GM19193 (cell line): ENCODE measurements around the gene LMO2.
A peak's percentile ranks its signal among the peaks of the same experiment; 100 is the strongest.

Source experiments
- POLR2A ChIP-seq: IDR thresholded peaks from 4 replicates; pipeline ENCODE4 v1.6.1; 2011; ENCODE audit not compliant: insufficient read depth, insufficient read length; ENCODE audit errors: extremely low read depth

LMO2 gene

DNA sequence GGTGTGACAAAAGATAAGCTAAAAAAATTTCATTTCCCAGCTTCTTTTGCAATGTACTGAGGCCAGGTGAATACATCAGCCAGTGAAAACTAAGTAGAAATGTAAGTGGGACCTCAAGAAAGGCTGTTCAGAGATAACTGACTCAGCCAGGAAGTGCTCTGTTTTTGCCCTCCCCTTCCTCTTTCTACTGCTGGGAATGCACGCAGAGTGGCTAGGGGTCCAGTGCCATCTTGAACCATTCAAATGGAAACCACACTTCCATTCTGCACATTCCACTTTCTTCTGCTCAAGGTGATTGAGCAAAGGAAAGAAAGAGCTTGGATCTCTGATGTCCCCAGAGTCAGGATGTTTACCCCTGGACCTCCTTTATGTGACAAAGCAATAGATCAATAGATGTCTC is 27.8 kb upstream of the LMO2 start:
- TF ChIP-seq POLR2A: no peak

GRCh38 chr11:33916736-33917135 is 24.9 kb upstream of the LMO2 start:
- no peak for TF ChIP-seq POLR2A

GRCh38 chr11:33915526-33915925 is 23.6 kb upstream of the LMO2 start:
- TF ChIP-seq POLR2A: no peak

DNA sequence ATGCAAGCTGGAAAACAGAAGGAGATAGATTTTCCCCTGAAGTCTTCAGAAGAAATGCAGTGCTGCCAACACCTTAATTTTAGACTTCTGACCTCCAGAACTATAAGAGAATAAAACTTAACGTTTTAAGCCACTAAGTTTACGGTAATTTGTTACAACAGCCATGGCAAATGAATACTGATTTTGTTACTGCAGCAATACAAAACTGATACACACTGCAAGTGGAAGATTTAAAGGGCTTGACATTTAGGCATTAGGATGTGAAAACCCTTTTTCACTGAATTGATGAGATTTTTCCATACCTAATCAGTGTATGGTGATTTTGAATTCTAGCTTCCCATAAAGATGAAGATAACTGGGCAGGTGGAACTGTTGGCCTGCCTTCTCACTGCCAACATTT is 22.1 kb upstream of the LMO2 start:
- TF ChIP-seq POLR2A: no peak

DNA sequence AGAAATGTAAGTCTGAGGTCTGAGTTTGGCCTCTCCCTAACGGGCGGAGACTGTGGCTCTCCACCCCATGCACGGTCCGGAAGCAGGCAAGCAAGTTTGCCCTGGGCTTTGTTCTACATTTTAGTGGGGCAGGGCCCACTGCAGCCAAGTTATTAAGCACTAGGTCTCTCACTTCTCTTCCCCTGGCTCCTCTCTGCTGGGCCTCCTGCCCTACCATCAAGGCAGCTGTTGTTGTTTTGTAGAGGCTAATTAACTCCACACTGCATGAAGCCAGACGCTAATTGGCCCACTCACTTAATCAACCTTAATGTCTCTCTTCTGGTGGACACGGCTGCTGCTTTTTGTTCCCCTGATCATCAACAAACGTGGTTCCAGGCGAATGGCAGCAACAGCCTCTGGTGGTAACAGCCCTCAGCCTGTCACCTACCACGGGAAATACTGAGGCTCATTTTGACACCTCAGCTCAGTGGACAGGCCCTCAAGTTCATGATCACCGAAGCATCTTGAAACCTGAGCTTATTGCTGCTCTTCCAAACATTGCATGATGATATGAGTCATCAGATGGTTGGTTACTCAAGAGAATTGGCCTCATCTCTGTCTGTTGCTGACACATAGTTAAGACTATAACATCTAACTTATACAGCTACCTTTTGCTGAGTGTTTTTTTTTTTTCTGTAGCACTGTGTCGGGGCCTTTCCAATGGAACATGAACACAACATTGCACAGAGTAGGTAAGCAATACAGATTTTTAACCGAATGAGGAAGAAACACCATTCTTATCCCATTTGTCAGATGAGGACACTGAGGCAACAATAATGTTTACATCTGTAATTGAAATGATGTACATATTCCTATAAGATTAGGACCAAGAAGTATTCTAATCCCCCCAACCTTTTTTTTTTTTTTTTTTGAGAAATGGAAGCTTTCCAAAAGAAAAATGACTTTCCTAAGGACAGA is 20.8 kb upstream of the LMO2 start:
- peak; percentile 56 for TF ChIP-seq POLR2A

- TF ChIP-seq POLR2A: no peak
These were observed 19.1 kb upstream of the LMO2 start for GRCh38 chr11:33910958-33911339.

DNA sequence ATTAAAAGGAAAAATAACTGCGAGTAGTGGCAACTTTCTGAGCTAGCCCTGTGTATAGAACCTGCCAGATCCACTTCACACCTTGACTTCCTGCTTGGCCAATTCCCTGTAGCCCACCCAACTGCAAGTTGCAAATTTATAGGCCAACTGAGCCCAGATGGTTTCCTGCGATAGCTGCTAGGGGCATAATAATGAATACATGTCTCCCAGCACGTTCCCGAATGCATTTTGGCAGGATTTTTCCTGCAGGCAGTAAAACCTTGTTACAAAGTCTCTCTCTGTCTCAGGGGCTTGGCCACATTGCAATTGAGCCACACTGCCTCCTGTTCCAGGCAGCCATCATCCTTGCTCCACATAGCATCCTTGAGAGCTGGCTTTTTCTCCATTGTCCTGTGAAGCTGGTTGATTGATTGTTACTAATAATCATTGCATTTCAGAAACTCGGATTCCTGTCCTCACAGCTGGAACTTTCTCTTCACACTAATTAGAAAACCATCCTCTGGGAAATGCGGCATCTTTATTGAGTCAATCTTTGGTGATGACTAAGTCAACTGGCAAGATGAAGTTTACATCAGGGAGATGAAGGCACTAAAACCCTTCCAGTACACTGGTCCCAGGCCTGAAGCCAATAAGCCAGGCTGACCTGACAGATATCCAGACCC is 18.6 kb upstream of the LMO2 start:
- no peak for TF ChIP-seq POLR2A

DNA sequence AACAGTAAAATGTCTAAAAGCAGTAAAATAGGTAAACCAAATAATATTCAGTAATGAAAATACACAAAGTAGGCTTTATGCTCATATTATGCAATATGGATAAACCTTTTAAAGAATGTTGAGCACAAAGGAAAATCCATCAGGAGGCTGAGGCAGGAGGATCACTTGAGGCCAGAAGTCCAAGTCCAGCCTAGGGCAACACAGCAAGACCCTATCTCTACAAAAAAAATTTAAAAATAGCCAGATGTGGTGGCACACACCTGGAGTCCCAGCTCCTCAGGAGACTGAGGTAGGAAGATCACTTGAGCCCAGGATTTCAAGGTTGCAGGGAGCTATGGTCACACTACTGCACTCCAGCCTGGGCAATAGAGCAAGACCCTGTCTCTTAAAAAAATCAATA is 17.7 kb upstream of the LMO2 start:
- TF ChIP-seq POLR2A: no peak

DNA sequence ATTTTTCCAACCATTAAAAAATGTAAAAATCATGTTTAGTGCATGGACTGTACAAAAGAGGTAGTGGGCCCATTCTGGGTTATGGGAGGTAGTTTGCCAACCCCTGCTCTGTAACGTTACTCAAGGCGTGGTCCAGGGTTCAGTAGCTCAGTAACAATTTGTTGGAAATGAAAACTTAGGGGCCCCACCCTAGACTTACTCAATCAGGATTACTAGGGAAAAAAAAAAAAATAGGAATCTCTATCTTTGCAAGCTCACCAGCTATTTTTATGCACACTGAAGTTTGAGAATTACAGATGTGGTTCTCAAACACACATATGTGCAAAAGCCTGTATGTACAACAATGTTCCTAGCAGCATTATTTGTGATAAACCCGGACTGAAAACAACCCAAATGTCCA is 17.3 kb upstream of the LMO2 start:
- TF ChIP-seq POLR2A: no peak

- no peak for TF ChIP-seq POLR2A
These were observed 15.5 kb upstream of the LMO2 start for GRCh38 chr11:33907421-33907820.

DNA sequence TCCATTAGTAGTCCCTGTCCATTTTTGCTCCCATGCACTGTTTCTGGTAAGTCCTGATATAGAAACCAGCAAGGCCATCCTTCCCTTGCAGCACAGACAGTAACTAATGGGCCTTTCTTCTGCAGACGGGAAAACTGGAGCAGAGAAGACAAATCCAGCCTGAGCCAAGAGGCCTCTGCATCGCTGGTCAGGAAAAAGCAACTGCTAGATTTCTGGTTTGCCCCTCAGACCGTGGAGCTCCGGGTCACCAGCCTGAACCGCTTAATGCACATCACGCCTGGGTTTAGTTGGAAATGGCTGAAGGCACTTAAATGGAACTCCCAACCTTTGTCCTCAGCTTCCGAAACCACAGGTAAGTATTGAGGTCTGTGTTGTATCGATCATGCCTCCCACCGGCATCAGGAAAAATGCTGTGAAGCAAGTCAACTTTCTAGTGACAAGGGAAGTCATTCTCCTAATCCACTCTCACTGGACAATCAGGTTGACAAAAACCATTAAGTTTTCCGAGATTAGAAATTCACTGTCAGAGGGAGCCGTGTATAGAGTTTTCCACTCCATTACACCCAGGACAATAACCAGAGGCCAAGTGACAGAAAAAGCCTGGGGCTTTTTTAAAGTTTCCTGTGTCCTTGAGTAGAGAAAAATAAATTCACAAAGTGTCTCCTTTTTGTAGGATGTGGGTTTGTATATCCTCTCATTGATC is 14.8 kb upstream of the LMO2 start:
- TF ChIP-seq POLR2A: no peak

DNA sequence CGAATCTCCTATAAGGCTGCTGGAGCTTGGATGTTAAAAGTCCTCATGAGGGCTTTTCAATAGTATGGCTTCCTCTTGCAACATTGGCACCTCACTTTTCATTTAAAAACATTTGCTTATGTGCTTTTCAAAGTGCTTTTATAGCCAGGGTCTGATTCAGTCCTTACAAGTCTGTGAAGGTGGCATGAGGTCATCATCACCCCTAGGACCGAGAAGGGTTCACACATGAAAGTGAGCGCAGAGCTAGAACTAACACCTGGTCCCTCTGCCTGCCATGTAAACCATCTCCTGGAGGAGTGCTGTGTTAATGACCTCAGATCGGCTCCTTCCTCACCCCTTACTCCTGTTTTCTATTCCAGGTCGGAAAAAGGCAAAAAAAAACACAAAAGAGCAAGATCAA is 12.2 kb upstream of the LMO2 start:
- TF ChIP-seq POLR2A: no peak

DNA sequence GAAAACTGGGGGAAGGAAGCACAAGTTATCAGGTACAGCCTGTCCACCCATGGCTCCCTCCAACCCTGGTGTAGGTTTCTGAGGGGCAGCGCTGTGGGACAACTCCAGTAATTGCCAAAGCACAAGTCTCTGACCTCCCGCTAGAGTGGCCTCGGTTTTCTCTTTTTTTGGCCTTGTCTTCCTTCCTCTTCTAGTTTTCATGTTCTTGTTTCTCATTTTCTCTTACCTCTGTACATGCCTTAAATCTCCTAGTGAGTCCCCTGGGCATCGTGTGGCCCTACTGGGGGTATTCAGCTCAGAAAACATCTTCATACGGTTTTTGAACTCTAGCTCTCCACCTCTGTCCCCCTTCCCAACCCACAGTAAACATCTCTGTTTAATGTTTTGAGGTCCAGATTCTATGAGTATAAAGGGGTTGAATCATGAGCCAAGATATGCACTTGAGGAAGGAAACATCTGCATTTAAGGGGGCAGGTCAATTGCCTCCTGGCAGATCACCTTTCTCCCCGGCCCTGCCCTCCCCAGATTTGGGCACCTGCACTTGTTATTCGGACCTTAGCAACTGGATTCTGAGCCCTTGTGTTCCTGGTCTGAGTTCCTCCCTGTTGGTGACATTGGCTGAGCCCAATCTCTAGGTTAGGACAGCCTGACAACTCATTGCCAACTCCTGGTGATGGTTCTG is 8.4 kb upstream of the LMO2 start:
- no peak for TF ChIP-seq POLR2A

DNA sequence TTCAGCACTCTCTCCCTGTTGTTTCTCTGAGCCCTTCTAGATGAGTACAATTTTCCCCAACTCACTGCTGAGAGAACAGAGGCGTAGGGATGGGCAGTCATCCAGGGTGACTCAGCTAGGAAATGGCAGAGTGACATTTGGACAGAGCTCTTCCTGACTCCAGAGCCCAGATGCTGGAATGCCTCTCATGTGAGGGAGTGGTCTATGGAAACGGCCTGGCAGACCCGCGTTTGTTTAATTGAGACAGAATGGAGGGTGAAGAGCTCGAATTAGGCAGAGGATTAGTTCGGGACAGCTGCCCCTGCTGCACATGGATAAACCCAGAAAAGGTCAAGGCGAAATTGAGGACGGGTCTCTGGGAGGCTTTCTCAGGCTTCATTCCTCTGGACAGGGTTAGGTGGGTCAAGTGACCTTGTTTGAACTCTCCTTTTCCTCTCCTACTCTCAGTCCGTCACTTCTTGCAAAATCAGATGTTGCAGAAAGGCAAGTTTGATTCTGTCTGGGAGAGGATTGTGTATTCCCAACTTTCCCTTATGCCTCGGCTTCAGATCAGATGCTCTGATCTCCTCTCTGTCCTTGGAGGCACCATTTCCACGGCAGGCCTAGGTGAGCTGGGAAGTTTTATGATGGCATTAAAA is 7.6 kb upstream of the LMO2 start:
- no peak for TF ChIP-seq POLR2A
